NCI-H510A (cell line): ENCODE data around the gene PRSS48.
"Not testable (repeated sequence)": the region's sequence is repeated elsewhere in the genome, so short reads cannot be mapped to it uniquely, and the experiment has no call there.

Source experiments
- DNase-seq: peaks from one replicate; lab custom pipeline; 2025; lab: John Stamatoyannopoulos, UW

PRSS48 gene

DNA sequence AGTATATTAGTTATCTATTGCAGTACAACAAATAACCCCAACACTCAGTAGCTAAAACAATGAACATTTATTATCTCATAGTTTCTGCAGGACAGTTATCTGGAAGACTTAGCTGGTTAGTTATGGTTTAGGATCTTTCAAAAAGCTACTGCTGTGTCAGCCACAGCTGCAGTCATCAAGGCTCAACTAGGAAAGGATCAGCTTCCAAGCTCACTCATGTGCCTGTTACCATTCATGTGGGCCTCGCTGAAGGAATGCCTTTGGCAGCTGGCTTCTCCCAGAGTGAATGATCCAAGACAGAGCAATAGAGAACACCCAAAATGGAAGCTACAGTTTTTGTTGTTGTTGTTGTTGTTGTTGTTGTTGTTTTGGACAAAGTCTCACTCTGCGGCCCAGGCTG lies 13.5 kb upstream of the PRSS48 start:
- no peak for DNase-seq

GRCh38 chr4:151266497-151266896 lies 10.5 kb upstream of the PRSS48 start:
- DNase-seq: no peak

DNA sequence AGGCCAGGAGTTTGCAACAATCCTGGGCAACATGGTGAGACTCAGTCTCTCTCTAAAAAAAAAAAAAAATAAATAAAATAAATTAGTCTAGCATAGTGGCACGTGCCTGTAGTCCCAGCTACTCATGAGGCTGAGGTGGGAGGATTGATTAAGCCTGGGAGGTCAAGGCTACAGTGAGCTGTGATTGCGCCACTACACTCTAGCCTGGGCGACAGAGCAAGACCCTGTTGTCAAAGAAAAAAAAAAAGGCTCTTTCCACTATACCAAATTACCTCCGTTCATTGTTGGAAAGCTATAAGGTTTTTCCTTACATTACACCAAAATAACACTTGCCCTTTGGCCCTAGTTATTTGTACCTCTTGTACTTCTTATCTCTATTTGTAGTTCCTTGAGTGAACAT lies 9.9 kb upstream of the PRSS48 start:
- no peak for DNase-seq

GRCh38 chr4:151267822-151268535 lies 9.0 kb upstream of the PRSS48 start:
- no peak for DNase-seq

GRCh38 chr4:151268905-151269304 lies 8.1 kb upstream of the PRSS48 start:
- DNase-seq: not testable (repeated sequence)

- DNase-seq: no peak
Measured at GRCh38 chr4:151284534-151285245, 7.7 kb downstream of the PRSS48 start.

- DNase-seq: no peak
Measured at GRCh38 chr4:151287409-151287808, 10.4 kb downstream of the PRSS48 start.

DNA sequence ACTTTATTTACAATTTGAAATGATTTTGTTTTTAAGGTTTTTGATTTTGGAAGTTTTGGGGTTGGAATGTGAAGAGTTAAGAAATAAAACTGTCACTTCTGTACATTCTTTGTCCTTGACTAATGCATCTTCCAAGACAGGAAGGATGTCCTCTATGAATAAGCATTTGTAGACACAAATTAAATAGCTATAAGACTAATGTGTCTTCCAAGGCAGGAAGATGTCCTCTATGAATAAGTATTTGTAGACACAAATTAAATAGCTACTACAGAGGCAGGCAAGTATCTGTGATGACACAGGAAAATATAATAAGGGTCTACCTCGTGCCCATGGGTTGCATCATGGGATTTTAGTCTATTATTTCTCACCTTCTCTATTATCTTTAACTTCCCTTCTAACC lies 14.5 kb downstream of the PRSS48 start:
- no peak for DNase-seq

- no peak for DNase-seq
Measured at GRCh38 chr4:151292038-151292437, 15.1 kb downstream of the PRSS48 start.

GRCh38 chr4:151294833-151295496 lies 18.0 kb downstream of the PRSS48 start:
- no peak for DNase-seq

GRCh38 chr4:151296227-151296626 lies 19.3 kb downstream of the PRSS48 start:
- DNase-seq: no peak

DNA sequence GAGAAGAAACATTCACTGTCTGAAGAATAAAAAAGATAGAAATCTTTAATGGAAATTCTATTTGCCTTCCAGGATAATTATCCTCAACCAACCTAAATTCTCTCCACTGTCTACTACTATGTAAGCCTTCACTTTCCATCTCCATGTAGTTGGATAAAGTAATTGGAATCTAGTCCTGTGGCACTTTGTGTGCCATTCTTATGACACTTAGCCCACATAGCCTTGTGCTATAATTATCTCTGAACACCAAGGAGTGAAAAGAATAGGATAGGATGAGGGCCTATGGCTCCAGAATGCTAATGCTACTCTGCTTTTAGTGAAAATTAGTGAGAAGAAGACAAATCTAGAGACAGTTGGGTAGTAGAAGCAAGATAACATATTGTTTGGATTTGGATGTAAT lies 20.2 kb downstream of the PRSS48 start:
- no peak for DNase-seq

- no peak for DNase-seq
Measured at GRCh38 chr4:151302432-151302831, 25.5 kb downstream of the PRSS48 start.

DNA sequence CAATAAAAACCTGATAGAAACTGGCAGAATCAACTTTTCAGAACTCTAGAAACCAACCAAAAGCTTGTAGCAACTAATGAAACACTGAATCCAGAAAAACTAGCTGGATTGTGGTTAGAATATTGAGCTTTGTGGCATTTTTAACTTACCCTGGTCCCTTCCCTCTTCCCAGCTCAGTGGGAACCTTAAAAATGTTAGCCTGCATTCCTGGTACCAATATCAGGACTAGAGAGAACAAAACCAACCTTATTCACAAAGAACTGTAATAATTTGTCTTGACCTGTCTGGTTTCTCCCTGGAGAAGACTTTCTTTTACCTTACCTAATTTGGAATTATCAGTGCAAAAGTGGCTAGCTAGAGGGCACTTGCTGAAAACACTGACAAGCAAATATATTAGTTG lies 27.3 kb downstream of the PRSS48 start:
- no peak for DNase-seq

GRCh38 chr4:151304755-151305154 lies 27.8 kb downstream of the PRSS48 start:
- no peak for DNase-seq

DNA sequence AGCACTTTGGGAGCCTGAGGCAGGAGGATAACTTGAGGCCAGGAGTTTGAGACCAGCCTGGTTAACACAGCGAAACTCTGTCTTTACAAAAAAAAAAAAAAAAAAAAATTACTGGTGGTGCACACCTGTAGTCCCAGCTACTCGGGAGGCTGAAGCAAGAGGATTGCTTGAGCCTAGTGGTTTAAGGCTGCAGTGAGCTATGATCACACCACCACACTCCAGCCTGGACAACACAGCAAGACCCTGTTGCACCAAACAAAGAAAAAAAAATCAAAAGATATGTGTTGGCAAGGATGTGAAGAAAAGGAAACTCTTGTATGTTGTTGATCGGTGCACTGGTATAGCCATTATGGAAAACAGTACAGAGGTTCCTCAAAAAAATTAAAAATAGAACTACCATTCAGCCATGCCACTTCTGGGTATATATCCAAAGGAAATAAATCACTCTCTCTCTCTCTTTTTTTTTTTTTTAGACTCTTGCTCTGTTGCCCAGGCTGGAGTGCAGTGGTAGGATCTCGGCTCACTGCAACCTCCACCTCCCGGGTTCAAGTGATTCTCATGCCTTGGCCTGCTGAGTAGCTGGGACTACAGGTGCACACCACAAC lies 33.3 kb downstream of the PRSS48 start:
- no peak for DNase-seq

DNA sequence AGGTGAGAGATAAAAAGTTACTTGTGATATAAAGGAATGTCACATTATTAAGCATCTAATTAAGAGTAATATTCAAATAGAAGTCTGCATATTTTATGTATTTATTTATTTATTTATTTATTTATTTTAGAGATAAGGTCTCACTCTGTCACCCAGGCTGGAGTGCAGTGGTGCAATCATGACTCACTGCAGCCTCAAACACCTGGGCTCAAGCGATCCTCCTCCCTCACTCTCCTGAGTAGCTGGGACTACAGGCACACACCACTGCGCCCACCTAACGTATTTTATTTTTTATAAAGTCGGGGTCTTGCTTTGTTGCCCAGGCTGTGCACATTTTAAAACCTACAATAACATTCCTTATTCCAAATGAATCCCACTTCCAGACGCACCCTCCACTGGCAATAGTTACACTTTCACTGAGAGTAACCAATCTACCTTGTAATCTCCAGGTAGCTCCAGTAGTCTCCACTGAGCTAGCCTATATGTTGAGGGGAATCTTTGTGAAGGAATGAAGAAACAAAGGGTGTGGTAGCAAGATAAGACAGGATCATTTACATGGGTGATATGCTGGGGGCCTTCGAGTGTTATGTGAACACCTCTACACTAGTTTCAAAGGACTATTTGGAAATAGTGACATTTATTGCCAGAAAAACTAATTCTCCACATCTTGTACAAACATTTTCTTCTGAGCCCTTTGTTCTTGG lies 36.5 kb downstream of the PRSS48 start:
- DNase-seq: no peak

DNA sequence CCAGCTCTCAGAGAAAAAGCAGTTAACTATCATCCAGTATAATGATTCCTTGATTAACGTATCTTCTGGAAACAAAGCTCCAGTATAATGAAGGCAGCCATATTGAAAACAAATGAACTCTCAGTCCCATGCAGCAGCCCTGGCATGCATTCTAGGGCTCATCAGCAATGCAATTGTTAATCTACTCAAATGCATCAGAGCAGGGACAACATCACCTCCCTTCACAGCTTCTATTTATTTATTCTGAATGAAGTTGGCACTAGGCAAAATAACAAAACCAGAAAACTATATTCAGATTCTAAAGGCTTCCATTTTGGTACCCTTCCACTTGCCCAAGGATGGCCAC lies 37.0 kb downstream of the PRSS48 start:
- DNase-seq: no peak

- DNase-seq: no peak
Measured at GRCh38 chr4:151314479-151314878, 37.5 kb downstream of the PRSS48 start.

DNA sequence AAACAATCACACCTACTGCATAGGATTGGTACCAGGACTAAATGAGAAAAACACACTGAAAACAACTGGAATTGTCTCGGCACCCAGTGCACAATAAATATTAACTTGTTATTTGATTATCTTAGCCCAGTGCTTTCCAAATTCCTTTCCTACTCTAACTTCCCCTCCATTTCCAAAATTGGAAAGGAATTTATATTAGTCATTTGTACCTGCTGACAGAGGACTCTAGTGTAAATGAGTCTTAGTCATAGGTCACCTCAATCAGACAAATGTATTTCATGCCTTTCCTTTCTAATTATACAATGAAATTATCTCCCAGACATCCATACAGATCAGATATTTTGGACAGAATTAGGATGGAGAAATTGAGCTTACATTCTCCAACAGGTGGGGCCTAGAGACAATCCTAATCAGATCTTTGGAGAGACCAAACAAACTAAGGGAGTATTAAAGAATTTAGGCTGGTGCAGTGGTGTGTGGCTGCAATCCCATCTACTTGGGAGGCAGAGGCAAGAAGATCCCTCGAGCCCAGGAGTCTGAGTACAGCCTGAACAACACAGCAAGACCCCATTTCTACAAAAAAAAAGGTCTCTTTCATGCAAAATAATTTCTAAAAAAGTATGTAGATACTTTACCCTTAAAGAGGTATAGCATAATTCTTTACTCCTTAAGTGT lies 38.4 kb downstream of the PRSS48 start:
- DNase-seq: no peak

GRCh38 chr4:151316645-151317044 lies 39.7 kb downstream of the PRSS48 start:
- DNase-seq: no peak
